Ramos (cell line): ENCODE results near the gene DLX2.

ENCODE experiments used
- in situ Hi-C: fragments of 300-500 bp; cut with MboI; formaldehyde crosslinking; loops from one replicate; pipeline ENCODE4 v1.14.3; 2022; ENCODE audit warnings: low sequenced_read_pairs; ENCODE audit not compliant: unreplicated experiment

The DLX2 gene

GRCh38 chr2:172109256-172109987 lies 6.7 kb upstream of the DLX2 start:
- in situ Hi-C loops = loop anchor here (5.0 to 25.0 kb wide), 3 partner anchors 407 to 1147 kb away; no protein-coding TSS in a partner anchor

GRCh38 chr2:172108587-172108930 lies 5.9 kb upstream of the DLX2 start:
- in situ Hi-C loops = loop anchor here (5.0 to 25.0 kb wide), 3 partner anchors 406 to 1146 kb away; no protein-coding TSS in a partner anchor

- in situ Hi-C loops = loop anchor here (5.0 to 25.0 kb wide), 3 partner anchors 406 to 1146 kb away; no protein-coding TSS in a partner anchor
Measured at GRCh38 chr2:172107690-172108586, 5.2 kb upstream of the DLX2 start.

GRCh38 chr2:172106108-172106961 lies 3.6 kb upstream of the DLX2 start:
- in situ Hi-C loops = loop anchor here (5.0 to 25.0 kb wide), 3 partner anchors 404 to 1144 kb away; no protein-coding TSS in a partner anchor

GRCh38 chr2:172105471-172106107 lies 2.9 kb upstream of the DLX2 start:
- in situ Hi-C loops = loop anchor here (5.0 to 25.0 kb wide), 3 partner anchors 403 to 1143 kb away; no protein-coding TSS in a partner anchor

- in situ Hi-C loops = loop anchor here (10.0 to 25.0 kb wide), 2 partner anchors 509 to 1141 kb away; no protein-coding TSS in a partner anchor
Measured at GRCh38 chr2:172103471-172104272, 972 bp upstream of the DLX2 start.

GRCh38 chr2:172101821-172102390 lies 794 bp downstream of the DLX2 start:
- in situ Hi-C loops = loop anchor here (10.0 to 25.0 kb wide), 2 partner anchors 507 to 1140 kb away; no protein-coding TSS in a partner anchor

- in situ Hi-C loops = loop anchor here (10.0 to 25.0 kb wide), 2 partner anchors 506 to 1139 kb away; no protein-coding TSS in a partner anchor
Measured at GRCh38 chr2:172100935-172101820, 1.5 kb downstream of the DLX2 start.

GRCh38 chr2:172100080-172100934 lies 2.4 kb downstream of the DLX2 start:
- in situ Hi-C loops = loop anchor here (10.0 to 25.0 kb wide), 2 partner anchors 506 to 1138 kb away; no protein-coding TSS in a partner anchor

- in situ Hi-C loops = loop anchor here (10.0 to 25.0 kb wide), 2 partner anchors 505 to 1137 kb away; no protein-coding TSS in a partner anchor
Measured at GRCh38 chr2:172099472-172100079, 3.1 kb downstream of the DLX2 start.

- in situ Hi-C loops = no loop called here
Measured at GRCh38 chr2:172098650-172099471, 3.8 kb downstream of the DLX2 start.

- in situ Hi-C loops = no loop called here
Measured at GRCh38 chr2:172098287-172098649, 4.4 kb downstream of the DLX2 start.

- in situ Hi-C loops = no loop called here
Measured at GRCh38 chr2:172097557-172098131, 5.1 kb downstream of the DLX2 start.

GRCh38 chr2:172096626-172097547 lies 5.8 kb downstream of the DLX2 start:
- in situ Hi-C loops = no loop called here
